GM21381 (cell line): ENCODE results near the gene HLCS.

Source experiments
- ATAC-seq: cut with Tn5 transposase; IDR thresholded peaks from one replicate; pipeline ENCODE4 v1.9.1; 2021; ENCODE audit warnings: mild to moderate bottlenecking, moderate library complexity; ENCODE audit not compliant: unreplicated experiment

The HLCS gene

DNA sequence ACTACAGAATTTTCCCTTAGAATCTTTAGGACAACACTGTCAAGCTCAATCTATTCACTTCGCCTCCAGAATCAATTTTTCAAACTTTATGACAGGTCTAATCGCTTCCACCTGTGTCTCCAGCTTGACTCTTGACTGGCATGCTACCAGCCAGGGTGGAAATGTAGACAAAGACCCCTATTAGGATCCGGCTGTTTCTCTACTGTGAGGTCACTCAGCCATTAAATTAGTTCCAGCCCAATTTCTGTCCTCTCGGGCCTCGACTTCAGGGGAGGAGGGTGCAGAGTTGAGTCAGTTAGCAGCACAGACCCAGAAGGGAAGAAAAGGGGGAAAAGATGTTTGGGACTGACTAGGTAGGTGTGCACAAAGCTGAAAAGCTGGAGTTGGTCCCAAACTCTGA lies 78.5 kb downstream of the HLCS start:
- no peak for ATAC-seq

DNA sequence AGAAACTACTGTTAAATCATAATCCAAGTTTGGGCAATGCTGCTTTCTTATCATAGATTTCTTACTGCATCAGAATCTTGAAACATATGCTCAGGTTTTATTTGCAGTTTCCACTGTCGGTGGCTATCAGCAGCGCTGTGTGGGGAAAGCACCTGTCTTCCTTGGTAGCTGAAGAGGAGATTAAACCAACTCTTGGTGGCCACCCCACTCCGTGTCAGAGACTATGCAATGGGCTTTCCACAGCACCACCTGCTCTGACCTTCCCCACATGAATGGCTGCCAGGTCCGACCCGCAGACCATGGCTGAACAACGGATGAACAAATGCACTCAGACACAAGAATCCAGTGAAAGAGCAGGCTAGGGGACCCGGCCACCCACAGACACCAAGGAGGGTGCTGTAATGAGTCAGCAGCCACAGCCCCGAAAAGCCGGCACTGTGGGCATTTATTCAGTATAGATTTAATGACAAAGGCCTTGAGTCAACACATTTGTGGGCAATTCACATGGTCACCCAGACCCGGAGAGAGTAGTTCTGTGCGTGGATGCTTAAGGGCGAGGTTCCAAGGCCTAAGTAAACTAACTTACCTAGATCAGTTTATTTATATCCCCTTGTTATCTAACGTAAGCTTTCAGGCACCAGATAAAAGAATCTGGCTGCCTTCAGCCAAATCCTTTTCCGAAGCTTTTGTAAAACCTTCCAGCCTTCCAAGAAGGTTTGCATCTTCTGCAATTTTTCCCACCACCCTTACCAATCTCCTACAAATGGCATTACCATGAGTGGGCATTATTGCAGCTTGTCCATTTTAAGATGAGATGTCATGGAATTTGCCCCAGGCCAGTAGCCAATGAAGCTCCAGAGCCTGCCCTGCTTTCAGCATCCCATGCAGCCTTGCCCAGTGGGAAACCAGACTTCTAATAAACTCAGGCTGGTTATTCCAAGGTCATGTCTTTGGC lies 82.7 kb downstream of the HLCS start:
- ATAC-seq = no peak

DNA sequence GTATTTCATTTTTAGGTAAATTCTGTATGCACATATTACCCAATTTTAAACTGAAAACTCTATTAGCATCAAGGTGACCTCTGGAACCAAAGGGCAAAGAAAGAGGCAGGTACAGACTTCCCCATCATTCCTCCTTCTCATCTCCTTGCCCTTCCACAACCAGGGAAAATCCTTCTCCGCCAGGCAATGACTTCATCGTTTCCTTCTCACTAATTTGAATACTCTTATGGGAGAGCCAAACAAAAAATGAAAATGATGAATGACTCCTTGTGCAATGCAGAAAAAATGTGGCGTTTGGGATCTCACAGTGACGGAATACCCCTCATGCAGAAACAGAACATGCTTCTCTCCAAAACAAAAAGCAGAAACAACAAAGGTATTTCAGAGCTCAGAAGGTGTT lies 83.7 kb downstream of the HLCS start:
- ATAC-seq = no peak

DNA sequence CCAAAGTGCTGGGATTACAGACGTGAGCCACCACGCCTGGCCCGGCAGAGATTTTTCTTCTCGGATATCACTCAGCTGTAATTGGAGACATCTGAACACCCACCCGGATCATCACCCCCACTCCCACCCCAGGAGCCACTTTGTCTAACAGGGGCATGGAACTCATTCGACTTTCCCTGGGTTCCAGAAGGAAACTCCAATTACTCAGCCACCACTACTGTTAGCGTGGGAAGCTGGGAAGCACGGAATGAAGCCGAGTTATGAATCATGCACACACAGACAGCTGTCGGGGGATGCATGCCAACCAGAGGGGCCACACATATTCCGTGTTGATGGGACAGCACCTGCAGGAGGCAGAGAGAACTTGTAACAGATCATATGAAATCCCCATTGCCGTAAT lies 85.2 kb downstream of the HLCS start:
- ATAC-seq = no peak

DNA sequence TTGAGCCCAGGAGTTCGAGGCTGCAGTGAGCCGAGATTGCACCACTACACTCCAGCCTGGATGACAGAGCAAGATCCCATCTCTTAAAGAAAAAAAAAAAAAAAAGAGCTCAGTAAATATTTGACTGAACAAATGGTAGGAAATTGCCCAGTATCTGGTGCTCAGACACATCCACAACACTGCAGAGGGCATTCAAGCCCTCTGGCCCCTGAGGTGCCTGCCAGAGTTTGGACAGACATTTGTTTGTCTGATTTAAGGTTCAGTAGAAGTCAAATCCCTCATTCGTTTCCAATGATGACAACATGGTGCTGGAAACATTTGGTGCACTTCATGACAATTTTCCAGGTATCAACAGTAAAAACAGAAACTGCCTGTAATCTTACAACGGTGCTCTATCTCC lies 86.6 kb downstream of the HLCS start:
- no peak for ATAC-seq

DNA sequence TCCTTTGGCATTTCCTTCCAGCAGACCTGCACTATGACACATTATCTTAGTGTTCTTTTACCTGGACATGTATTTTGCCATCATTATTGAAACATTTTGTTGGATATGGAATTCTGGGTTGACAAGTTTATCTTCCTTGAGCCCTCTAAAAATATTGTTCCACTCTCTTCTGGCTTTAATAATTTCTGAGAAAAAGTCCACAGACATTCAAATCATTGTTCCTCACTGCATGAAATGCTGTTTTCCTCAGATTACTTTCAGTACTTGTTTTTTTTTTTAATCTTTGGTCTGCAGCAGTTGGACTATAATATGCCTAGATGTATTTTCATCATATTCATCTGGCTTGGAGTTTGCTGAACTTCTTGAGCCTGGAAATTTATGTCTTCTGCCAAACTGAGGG lies 88.7 kb downstream of the HLCS start:
- no peak for ATAC-seq

DNA sequence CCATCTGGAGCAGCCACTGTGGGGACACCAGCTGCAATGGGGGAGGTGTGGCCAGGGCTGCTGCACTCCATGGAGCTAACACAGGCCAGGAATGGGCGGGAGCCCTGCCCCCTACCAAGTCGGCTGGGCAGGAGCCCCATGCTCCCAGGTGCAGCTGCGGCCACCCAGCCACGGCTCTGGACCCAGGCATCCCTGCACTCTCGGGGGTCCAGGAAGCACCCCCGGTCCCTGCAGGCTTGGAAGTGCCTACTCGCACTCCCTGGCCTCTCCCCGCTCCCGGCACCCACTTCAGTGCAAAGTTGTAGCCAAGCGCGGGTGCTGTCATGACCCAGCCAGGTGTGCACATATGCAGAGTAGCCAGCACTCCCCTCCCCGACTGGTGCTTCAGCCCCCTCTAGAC lies 91.8 kb downstream of the HLCS start:
- no peak for ATAC-seq

DNA sequence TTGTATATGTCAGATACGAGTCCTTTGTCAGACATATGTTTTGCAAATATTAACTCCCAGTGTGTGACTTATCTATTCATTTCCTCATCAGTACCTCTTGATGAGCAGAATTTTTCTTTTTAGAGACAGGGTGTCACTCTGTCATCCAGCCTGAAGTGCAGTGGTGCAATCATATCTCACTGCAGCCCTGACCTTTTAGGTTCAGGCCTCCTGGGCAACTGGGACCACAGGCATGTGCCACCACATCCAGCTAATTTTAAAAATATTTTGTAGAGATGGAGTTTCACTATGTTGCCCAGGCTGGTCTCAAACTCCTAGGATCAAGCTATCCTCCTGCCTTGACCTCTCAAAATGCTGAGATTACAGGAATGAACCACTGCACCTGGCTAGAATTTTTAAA lies 93.0 kb downstream of the HLCS start:
- no peak for ATAC-seq

DNA sequence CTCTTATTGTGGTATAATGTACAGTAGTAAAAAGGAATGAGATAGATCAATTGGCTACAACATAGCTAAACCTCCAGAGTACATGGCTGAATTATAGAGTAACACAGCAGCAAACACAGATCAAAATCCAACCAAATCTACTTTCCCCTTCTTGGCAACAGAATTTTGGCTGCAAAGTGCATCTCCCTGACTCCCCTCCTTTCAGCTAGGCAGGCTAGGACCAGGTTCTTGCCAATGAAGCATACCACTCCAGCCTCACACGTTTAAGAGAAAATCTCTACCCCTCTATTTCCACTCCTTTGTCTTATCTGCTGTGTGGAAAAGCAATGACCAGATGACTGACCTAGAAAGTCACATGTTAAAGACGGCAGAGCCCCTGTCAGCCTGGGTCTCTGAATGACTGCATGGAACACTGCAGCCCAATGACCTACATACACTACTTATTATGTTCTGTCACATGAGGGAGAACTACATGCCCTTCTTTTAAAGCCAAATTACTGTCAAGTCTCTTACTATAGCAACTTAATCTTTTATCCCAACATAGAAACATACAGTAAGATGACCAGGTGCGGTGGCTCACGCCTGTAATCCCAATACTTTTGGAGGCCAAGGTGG lies 99.1 kb downstream of the HLCS start:
- ATAC-seq = no peak

DNA sequence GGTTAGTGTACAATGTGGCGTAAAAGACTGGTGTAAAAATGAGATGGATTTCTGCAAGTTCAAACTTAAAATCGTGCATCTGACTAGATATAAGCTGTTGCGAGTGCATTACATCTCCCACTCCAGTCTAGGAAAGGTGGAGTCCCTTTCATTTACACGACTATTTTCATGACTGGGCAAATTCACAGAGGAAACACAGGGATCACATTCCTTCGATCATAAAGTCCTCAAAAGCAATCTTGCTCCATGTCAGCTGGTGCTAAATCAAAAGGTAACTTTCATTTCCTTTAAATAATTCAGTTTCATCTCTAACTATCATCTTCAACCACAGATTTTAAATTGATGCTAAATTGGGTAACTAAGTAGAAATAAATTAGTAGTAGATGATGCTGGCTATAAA lies 100.0 kb downstream of the HLCS start:
- ATAC-seq = no peak

DNA sequence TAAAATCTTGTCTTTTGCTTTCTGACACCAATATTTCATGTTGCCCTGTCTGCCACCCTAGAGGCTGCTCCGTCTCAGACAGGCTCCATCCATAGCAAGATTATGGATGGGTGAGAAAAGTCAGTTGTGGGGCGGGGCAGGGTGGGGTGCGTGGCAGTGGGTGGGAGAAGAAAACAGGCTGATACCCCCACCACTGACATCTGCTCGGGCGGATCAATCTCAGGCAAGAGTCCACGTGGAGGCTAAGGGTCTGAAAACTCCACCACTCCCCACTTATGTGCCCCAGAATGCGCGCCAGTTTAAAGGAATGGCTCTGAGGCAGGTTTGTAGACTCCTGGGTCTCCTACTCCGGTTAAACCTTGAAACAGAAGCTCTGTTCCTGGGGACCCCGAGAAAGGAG lies 101.5 kb downstream of the HLCS start:
- no peak for ATAC-seq

DNA sequence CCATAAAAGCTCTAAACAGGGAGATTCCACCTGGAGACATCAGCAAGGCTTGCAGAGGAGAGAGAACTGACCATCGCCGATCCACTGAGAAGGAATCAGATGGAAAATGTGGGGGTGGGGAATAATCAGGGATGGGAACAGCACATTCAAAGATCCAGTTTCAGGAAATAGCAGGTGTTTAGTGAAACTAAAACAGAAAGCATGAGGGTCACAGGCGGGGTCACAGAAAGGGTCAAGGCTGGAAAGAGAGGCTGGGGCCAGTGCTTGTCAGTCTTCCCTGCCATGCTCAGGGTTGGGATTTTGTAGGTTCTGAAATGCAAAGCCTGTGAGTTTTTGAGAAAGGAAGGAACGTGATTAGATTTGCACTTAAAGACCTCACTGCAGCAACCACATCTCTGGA lies 103.2 kb downstream of the HLCS start:
- ATAC-seq = no peak

DNA sequence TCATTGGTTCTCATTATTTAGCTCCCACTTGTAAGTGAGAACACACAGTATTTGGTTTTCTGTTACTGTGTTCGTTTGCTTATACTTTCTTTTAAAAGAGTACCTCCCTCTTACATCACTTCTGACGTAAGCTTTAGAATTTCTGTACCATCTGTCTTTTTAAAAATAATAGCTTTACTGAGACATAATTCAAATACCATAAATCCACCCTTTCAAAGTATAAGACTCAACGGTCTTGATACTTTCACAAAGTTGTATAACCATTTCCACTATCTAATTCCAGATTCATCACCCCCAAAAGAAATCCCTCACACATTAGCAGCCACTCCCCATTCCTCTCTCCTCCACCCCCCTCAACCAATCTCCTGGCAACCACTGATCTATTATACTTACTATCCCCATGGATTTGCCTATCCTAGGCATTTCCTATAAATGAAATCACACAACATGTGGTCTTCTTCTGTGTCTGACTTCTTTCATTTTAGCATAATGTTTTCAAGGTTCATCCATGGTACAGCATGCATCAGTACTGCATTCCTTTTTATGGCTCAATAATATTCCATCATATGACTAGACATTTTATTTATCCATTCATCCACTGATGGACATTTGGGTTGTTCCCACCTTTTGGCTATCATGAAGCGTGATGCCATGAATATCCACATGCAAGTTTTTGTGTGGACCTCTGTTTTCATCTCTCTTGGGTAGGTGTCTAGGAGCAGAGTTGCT lies 104.7 kb downstream of the HLCS start:
- no peak for ATAC-seq

DNA sequence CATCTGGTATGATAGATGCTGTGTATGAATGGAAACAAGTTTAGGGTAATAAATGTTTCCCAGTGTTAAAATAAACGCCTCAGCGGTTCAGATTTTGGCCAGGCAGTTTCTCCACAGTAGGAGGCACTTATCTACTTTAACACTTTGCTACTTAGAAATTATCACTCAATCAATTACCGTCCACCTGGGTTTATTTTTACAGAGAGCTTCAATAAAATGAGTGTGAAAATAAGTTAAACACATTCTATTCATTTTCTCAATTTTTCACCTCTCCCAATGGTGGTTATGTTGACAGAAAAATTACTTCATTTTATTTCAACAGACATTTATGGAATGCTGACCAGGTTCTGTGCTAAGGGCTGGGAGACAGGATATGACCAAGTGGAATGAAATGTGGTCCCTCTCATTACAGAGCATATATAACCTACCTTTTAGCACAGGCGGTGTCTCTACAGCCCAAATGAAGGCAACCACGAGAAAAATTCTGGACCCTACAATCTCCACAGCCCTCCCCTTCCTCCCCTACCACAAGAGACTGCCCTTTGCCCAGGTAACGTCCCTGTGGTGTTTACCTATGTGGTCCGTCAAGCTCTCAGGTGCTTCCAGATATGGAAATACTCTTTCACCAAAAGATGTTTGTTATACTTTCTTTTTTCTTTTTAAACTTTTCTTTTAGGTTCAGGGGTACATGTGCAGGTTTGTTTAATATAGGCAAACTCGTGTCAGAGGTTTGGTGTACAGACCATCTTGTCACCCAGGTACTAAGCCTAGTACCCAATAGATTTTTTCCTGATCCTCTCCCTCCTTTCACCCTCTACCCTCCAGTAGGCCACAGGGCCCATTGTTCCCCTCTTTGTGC lies 105.5 kb downstream of the HLCS start:
- ATAC-seq = no peak

DNA sequence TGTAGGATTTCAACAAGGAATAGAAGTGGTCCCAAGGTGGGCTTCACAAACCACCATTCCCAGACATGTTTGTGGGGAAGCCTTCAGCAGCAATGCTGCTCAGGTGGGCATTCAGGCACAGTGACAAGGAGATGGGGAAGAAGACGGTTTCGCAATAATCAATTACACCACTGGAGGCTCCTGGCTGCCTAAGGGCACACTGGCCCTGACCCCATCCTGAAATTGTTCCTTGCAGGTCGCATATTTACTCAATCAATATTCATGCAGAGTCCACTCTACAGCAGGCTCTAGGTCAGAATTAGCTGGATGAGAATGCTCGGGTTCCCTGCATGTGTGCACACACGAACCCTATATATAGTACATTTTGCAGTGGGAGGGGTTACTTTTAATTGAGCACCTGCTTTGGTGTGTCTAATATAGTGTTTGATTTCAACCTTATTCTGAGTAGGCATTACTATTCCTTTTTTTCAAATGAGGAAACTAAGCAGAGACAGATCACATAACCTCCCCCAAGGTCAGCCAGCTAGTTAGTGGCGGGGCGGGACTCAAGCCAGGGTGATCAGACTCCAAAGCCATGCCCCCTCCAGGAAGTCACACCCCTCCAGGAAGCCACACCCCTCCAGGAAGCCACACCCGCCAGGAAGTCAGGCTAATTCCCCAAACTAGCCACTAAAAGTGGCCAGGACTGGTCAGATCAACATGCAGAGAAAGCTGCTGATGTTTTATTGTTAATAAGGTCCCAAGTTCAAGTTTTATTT lies 106.5 kb downstream of the HLCS start:
- no peak for ATAC-seq

DNA sequence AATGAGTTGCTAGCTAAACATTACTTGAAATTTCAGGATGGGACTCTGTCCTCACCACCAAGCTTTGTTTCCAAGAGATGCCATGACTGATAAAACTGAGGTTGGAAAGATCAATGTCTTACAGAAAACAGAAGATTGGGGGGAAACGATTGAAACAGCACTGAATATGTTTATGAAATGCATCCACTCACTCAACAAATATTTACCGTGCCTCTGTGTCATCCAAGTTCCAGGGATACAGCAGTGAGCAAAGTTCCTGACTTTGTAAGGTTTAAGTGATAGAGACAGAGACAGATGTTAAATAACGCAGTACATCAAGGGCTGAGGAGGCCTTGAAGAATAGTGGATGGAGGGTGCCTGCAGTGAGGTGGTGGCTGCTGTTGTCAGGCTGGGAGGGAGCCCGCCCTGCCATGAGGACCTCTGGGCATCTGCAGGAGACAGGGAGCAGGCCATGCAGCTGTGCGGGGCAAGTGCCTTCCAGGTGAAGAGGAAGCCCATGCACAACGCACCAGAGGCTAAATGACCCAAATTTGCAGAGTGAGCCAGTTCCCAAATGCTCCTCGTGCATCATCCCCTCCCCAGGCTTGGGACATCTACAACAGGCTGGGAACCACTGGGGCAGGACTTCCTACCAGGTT lies 108.0 kb downstream of the HLCS start:
- ATAC-seq = no peak

DNA sequence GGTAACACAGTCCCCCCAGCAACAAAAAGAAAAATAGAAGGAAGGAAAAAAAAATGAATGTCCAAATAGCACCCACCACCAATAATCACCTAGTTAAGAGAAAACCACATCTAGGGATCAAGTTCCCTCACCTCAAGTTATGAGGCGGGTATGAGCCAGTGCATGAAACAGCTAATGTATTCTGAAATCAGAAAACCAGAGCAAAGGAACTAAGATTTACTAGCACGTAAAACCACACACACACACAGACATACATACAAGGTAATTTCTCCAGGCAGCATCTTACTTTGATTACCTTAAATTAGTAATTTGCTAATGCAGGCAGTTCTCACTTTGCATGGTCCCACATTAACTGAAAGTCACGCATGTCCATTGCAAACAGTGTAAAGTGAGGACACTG lies 109.8 kb downstream of the HLCS start:
- ATAC-seq = no peak

DNA sequence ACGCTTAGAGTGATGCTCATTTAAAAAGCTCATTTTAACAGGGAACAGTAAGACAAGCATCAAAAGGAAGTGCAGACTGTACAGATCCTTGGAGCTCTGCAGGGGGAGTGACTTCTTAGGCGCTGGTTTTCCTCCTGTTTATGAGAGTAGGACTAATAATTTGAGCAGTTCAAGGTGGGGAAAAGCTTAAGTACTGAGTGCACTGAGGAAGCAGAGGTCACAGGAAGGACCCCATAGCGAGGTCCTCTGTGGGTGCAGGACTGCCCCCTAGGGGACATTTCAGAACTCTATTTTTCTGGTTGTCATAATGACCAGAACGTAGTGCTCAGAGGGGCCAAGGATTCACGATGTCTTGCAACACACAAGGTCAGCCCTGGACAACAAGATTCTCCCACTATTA lies 112.1 kb downstream of the HLCS start:
- no peak for ATAC-seq

DNA sequence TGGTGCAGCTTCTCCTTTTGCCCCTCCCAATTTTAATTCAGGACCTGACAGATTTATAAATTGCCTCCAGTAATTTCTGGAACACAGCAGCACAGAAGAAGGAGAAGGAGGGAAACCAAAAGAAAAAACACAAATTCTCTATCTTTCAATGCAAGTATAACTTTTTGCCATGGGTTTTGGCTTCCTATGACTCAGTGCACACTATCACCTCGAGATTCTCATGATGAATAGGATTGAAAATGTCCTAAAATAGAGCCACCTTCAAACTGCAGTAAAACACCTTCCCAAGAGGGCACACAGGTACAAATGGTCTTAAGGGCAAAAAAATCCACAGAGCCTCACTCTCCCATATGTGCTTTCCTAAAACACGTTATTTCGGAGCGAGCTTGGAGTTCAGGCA lies 113.6 kb downstream of the HLCS start:
- no peak for ATAC-seq

DNA sequence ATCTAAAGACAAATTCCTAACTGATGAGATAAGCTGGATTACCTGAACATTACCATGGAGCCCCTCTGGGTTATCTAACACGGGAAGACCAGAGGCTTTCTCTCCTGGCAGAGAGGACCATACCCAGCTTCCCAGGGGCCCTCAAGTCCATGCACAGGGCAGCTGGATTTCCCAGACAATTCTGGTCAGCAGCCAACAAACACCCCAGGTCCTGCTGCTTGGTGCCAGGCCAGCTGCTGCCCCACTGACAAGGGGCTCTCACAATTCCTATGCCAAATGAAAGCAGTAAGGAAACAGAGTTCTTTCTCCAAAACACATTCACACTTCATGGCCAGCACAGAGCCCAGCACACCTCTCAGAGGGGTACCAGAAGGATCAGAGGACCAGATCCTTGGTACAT lies 114.2 kb downstream of the HLCS start:
- no peak for ATAC-seq
